Activated naive CD4-positive, alpha-beta T cell treated with Interleukin-2 at 50 U/mL for 16 hours (primary cell): ENCODE data around the gene AGBL4.
"Not testable (repeated sequence)": the region's sequence is repeated elsewhere in the genome, so short reads cannot be mapped to it uniquely, and the experiment has no call there.

ENCODE experiments used
- DNase-seq: peaks from one replicate; pipeline ENCODE4 v3.0.0-alpha.2; 2020

AGBL4 gene

DNA sequence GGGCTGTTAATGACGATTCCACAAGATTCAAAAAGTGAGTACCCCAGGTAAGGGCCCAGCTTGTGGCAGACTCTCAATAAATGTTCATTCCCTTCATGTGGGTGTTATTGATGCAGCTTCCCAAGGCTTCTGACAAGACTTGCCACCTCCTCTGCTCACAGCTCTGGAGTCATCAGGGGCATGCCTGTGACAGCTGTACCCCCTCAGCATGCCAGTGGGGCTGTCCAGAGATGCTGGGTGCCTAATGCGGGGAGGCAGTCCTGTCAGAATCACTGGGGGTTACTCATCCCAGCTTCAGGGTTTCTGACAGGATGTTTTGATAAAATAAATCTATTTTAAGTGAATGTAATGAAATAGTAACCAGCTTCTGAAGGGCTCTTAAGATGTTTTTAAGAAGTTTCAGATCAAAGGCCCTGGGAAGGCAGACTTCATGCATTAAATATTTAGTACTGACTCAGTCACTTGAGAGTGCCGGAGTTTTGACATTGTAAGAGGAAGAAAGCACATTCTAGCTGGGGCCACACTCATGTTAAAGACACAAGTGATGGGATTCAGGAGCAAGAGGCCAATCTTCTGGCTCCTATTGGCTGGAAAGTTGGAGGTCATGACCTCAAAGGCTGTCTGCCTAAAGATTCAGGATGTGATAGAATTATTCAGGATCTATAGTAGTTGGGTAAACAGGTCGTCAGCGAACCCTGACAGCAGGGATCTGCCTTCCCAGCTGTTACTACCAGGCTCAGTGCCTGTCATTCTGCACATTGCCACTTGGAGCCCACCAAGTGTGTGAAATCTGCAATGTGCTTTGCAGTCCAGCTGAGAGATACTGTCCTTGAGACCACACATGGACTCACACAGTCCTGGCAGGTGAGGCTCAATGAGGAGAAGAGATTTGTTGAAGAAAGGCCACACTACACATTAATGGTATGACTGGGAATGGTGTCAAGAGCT is 1007.5 kb downstream of the AGBL4 start:
- DNase-seq: no peak

DNA sequence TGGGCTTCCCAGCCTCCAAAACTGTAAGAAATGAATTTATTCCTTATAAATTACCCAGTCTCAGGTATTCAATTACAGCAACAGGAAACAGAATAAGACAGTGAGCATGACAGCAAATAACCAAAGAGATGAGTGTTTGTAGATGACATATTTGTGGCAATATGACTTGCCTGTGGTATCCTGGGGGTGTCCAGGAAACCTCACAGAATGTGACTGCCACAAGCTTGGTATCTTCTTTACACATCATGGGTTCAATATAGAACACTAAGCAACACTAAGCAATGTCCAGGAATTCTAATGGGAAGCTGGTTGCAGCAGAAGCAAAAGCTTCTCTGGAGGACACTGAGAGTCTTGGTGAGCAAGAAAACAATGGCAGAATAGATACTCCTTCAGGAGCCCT is 1010.7 kb downstream of the AGBL4 start:
- DNase-seq: no peak

DNA sequence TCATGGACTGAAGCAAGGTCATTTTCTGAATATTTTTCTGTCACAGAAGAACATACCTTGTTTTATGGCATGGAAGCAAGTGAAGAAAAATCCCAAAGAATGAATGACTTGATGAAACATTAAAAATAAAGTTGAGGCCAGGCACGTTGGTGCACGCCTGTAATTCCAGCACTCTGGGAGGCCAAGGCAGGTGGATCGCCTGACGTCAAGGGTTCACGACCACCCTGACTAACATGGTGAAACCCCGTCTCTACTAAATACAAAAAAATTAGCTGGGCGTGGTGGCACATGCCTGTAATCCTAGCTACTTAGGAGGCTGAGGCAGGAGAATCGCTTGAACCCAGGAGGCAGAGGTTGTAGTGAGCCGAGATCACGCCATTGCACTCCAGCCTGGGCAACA is 1020.8 kb downstream of the AGBL4 start:
- DNase-seq: not testable (repeated sequence)

DNA sequence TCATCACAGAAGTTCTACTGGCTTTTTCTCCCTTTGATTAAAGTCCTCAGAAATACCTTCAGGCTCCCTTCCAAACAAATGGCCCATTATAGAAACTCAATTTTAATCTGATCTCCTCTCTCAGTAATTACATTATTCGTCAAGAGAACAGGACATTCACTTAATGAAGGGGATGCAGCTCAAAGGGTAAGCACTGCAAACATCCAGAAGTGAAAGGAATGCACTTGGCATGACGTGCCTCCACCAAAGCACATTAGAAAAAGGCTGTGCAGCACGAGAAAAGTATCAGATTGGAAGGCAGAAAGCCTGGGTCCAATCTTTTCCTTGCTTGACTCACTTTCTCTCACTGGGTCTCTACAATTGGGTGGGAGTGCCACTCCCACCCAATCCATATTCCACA is 1024.4 kb downstream of the AGBL4 start:
- no peak for DNase-seq

DNA sequence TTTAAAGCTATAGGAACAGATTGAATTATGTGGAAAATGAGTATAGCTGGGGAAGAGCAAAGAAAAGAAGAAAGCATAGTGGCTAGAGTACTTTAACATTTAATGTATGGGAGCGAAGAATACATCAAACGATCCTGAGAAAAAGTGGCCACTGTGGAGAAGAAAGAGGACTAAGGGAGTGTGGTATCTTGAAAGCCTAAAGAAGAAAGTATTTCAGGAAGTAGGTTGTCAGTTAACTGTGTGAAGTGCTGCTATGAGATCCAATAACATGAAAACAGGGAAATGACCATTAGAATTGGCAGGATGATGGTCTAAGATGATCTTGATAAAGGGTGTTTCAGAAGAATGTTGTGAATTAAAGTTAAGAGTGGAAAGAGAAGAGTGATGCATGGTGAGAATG is 1027.4 kb downstream of the AGBL4 start:
- DNase-seq: no peak

DNA sequence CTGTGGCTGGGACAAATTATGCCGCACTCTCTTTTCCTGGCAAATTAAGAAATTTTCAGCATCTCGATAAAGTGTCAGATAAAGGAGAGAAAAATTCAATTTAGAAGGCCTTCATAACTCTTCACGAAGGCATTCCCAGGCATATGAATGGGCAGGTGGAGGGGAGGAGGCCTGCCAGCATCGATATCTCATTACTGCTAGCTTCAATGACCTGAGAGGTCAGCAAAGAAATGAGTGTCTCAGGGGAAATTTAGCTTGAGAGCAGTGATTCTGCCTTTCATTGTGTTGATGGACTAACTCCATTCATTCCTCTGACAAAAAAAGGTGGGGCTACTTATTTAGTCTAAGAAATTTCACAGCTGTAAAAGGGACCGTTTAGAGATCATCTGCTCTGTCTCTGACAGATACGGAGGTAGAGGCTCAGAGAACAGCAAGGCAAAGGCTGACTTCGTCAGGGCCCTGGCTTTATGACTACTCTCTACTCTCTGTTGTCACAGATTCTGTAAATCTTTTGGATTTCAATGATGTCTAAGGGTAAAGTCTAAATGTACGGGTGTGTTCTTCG is 1035.0 kb downstream of the AGBL4 start:
- no peak for DNase-seq

DNA sequence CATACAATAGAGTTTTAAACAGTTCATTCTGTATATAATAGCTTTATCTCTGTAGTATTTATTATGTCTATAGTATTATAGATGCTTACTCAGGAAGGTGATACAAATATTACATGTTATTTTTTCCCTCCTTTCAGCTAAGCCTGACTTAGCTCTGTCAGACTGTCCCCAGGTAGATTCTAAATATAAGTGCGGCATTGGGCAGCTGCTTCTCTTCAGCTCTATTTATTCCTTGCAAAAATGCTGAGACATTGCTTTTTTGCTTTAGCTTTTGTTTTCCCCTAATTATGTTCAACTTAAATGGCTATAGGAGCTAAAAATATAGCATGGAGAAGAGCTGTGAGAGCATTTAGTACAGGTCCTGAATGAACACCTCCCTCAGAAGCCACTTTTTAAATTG is 1043.8 kb downstream of the AGBL4 start:
- DNase-seq: no peak

DNA sequence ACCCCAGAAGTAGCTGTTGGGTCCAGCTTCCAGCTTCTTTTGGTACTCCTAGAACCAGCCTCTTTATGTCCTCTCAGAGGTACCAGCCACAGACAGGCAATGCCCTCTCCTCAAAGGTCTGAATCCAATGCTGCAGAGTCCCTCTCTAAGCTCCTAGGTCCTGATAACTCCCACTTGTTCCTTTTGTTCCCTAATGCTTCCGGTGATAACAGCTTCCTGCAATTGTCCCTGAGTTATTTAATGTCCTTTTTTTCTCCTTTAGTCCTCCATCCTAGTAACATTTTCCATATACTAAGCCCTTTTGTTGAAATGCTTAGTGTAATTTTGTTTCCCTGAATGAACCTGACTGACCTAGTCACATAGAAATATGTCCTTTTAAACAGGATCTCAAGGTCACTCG is 1045.3 kb downstream of the AGBL4 start:
- no peak for DNase-seq

DNA sequence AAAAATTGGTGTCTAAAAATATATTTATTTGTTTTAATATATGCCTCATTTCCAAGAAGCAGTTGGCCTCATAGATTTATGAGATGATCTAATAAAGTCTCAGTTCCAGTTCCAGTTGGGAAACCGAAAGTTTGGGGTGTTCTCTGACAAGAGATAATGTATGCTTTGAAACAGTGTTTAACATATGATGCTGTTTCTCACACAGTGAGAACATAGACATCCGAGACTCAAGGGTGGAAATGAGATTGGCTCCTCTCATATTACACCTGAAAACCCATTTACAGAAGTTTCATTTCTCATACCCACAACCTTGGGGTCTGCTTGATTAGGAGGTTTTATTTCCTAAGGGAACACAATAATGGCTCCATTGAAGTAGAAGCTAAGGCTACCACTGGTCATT is 1046.5 kb downstream of the AGBL4 start:
- DNase-seq: no peak

DNA sequence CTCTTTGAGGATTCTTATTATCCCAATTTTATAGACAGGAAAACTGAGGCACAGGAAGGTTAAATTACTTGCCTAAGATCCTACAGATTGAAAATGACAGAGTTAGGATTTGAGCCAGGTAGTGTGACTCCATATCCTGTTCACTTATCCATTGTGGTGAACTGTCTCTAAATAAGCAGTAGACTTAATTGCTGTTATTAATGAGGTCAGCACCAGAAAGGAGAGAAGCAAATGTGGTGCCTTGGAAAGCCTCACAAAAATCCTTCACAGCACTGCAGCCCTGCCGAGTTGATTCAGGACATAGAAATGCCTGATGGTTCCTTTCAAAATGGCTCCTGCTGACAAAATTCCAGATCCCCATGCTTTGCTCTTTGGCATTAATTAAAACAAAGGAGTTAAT is 1053.8 kb downstream of the AGBL4 start:
- DNase-seq: no peak

DNA sequence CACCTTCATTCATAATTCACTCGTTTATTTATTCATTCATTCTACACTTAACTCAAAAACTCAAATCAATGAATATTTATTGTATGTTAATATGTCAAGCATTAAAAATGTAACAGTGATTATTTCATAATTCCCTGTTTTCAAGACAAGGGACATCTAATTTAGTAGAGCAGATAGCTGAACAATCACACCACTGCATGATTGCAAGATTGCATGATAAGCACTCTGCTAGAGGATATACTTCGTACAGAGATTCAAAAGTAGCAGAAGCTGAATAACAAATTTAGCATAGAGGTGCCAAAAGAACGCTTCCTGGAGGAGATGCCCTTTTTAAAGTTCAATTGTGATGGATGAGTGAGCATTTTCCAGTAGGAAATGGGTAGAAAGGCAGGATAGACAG is 1056.4 kb downstream of the AGBL4 start:
- no peak for DNase-seq

DNA sequence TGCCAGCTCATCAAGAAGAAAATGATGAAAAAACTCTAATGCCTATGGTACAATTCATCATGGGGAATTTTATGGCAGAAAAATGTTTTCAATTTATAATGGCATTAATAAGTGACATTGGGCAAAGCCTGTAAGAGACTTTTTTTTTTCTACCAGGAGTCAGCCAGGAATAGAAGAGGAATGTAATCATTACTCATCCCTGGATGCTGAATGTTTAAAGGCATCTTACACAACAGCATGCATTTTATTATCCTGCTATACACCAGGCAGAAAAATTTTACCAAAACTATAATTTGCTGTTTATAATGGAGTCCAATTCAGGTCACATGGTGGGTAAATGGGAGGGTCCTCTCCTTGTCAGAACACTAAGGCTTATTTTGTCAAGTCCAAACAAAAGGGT is 1057.2 kb downstream of the AGBL4 start:
- DNase-seq: no peak

DNA sequence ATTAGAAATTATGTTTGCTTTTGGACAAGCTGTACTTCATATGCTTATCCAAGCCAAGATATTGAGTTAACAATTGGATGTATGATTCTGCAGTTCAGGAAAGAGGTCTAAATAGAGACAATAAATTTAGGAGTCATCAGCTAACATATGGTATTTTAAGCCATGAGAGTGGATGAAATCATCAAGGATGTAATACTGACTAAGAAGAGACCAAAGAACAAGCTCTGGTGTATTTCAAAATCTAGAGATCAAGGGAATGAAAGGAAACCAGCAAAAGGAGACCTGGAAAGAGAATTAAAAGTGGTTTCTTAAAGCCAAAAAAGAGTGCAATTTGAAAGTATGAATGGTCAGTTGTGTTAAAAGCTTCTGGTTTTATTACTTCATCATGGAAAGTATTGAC is 1063.4 kb downstream of the AGBL4 start:
- DNase-seq: no peak

DNA sequence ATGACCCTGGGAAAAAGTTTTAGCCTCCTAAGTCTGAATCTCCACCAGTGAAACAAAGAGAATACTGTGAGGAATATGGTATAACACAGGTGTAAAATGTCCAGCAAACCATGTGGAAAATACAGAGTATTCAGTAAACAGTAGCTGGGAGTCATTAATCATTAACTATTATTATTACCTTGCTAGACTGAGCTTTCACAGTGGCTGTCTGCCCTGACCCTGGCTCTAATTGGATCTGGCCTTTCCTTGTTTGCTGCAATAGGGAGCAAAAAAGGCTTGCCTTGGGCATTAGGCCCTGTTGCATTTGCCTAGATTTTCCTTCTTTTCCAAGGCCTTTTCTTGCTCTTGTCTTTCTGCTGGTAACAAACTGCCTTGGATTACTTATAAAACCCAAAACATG is 1068.0 kb downstream of the AGBL4 start:
- no peak for DNase-seq

DNA sequence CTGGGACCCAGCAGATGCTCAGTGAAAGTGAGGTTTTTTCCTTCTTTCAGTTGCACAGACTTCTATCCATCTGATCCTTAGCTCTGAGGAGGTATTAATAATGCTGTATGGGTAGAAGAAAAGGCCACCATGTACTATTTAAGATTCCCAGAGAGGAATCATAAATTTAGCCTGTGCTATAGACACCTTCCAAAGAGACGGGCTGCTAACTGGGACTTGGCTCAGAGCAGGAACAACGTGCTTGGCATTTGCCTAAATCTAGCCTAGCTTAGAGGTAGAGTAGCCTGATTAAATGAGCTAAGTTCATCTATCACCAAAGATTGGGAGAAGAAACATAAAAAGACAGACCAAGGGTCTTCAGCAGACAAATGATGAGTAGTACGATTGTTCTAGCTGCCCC is 1070.1 kb downstream of the AGBL4 start:
- no peak for DNase-seq

DNA sequence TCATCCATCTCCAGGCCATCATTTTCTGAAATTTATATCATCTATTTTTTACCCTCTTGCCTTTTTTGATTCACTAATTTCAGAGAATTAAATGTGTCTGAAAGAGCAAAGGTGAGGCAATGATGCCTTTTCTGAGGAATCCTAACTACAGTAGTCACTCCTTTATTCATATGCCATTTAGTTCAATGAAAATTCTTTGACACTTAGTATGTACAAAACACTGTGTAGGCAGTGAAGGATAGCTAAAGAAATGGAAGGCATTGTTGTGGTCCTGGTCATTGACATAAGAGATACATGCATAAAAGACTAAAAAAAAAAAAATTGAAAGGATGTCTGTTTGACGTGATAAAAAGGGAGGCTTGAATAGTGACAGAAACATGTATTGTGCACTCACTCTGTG is 1075.2 kb downstream of the AGBL4 start:
- DNase-seq: no peak

DNA sequence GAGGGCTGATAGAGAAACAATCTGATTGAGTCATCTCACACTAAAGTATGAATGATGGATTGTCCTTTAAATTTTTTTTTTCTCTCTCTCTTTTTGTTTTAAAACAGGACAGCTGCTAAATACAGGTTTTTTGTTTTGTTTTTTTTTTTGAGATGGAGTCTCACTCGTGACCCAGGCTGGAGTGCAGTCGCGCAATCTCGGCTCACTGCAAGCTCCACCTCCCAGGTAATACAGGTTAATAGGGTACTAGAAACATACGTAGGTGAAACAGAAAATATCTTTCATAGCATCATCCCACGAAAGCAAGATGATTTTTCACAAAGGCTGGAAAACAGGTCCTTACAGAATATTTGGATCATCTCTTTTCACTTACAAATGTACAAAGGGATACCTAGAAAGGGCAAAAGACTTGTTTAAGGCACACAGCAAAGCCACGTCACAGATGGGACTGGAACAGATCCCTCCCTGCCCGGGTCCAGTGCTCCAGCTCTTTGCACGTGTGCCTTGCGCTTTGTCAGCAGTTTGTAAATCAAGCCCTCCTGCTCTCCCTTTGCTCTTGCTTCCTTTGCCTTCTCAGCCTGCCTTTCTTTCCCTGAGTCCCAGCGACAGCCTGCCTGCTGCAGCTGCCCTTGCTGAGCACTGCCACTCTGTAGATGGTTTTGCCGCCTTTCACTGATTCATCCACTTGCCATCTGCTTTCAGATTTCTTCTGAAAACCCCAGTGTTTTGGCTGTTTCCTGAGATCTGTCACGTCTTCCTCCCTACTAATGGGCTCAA is 1075.8 kb downstream of the AGBL4 start:
- DNase-seq: no peak

DNA sequence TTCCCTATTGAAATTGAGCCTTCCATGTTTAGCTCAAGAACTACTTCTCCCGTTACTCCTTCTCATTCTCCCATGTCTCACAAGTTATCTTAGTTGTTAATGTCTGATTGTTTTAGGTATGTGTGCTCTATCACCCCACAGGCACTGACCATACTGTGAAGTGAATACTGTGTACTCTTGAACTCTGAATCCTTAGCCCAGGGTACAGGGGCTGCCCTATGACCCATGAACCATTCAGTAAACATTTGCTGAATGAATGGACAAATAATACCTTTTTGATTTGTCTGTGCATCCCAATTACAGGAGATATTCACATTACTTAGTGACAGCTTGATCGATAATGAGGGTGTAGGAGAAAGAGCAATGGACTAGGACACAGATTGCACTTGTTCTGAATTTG is 1077.7 kb downstream of the AGBL4 start:
- DNase-seq: no peak

DNA sequence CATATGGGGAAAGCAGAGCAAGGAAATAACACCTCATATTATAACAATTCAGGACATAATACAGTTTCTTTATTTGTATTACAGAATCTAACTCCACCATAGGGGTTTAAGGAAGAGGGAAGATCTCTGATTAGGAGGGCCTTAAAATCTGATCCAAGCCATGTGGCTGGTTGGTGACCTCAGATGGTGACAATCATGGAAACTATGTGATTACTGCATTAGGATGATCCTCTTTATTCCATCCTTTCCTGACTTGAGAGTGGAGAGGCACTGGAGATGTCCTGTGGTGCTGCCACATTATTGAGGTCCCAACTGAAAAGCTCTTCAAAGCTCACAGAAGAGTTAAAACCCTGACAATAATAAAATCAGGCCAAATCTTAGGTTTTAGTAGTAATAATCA is 1078.9 kb downstream of the AGBL4 start:
- DNase-seq: no peak

DNA sequence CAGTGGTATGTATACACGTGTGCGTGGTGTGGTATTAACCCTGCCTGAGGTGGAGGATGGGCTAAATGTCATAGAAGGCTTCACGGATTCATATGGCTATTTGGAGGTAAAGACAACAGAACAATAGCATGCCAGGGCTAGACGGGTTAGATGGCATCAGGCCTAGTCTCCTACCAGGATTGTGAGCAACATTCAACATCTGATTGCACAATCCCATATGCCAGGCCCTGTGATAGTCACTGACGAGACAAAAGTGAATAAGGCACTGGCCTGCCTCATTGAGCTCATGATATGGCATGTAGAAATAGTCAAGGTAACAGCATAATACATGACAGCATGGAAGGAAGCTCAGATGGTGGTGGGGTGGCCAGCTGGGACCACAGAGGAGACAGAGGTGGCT is 1079.9 kb downstream of the AGBL4 start:
- no peak for DNase-seq

DNA sequence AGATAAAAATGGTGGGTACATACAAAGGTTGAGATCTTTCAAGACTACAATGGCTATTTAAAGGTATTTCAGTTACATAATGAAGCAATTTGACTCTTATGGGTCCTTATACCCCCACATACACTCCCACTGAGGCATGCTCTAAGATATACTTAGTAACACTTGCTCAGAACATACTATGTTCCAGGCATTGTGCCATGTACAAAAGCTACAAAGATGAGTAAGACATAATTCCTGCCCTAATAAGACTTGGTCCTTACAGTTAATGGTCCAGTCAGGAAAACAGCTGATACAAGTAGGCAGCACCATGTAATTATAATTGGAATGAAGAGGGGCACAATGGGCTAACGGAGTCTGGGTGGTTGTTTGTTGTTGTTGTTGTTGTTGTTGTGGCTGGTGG is 1080.4 kb downstream of the AGBL4 start:
- no peak for DNase-seq

DNA sequence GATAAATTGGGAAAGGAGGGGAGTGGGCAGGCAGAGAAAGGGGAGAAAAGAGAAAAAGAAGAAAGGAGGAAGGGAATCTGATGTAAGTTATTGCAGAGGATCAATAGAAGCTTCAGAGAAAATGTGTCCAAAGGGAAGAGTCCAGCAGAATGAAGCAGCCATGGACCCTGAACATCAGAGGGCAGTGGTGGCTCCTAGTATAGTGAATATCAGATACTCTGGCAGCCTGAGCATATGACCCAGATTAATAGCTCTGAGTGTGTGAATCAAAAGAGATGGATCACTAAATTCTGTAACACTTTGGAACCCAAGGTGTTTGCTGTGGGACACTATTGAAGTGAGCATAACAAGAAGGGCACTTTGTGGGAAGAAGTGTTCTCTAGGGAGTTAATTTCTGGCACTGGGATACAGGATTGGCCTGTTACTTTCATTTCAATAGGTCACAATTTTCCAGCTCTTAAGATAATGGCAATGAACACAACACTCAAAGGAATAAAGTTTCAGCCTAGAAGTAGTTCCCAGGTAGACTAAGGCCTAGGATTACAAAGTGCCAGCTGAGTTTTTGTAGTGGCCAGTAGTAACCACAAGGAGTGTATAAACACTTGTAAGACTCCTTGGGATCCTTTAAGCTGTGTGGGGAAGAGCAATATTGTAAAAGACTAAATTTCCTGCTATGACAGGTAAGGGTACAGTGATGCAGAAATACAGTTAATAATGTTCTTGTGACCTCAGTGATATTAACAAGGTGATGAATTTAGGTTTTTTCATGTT is 1082.6 kb downstream of the AGBL4 start:
- no peak for DNase-seq

DNA sequence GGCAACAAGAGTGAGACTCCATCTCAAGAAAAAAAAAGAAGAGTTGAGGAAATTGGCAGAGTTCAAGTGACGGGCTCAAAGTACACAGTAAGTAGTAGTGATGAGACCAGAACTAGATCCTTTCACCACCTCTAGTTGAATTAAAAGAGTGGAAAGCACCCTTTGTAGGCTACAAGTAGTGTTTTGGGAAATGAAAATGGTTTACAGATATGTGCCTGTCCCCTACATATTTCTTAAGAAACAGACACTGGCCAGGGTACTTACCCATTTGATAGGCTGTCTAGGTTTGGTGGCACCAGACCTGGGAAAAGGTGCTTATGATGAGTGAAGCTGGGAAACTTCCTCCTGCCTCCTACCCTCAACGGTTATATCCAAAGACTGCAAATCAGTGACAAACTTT is 1083.4 kb downstream of the AGBL4 start:
- DNase-seq: no peak
